Panc1 (cell line): ENCODE measurements around the gene CWH43. TPM values are rescaled to one million over a fixed set of nuclear protein-coding genes. Genes with fewer than 3 reads are reported as not detected.

ENCODE experiments used
- ATAC-seq: fragments of 200-7000 bp; cut with Tn5 transposase; 2 replicates; pipeline ENCODE4 v1.9.1; 2020; ENCODE audit warnings: mild to moderate bottlenecking, moderate library complexity
- BruUV-seq: library from RNA; stranded (reverse); fragments of 400-500 nt; replicated peaks from 2 replicates; lab custom pipeline; 2021; lab: Mats Ljungman, UMichigan
- CTCF ChIA-PET: fragments of 300-600 bp; sonication (Branson Sonifier 250); formaldehyde crosslinking; loops from one replicate; lab custom pipeline; 2022; ENCODE audit warnings: antibody characterized with exemption; lab: Charles Lee
- POLR2A ChIA-PET: fragments of 300-600 bp; sonication (Branson Sonifier 250); formaldehyde crosslinking; loops from one replicate; lab custom pipeline; 2022; ENCODE audit warnings: antibody characterized with exemption; lab: Charles Lee
- DNase-seq: peaks from one replicate; pipeline ENCODE4 v3.0.0-alpha.2; 2010; ENCODE audit warnings: low read depth, low spot score
- H3K27ac ChIP-seq: 2 replicates; pipeline ENCODE4 v1.5.1; 2011; ENCODE audit warnings: mild to moderate bottlenecking, low read length, inconsistent platforms
- H3K27me3 ChIP-seq: fragments of 200-500 bp; sonication (Bioruptor generic); 2 replicates; pipeline ENCODE4 v1.6.0; 2014; ENCODE audit warnings: low read length, inconsistent platforms; ENCODE audit not compliant: control insufficient read depth, insufficient read depth
- H3K36me3 ChIP-seq: fragments of 200-500 bp; sonication (Bioruptor generic); 2 replicates; pipeline ENCODE4 v1.5.1; 2014; ENCODE audit warnings: inconsistent platforms, mild to moderate bottlenecking, low read length, moderate library complexity; ENCODE audit not compliant: control insufficient read depth, insufficient read depth
- H3K4me1 ChIP-seq: 2 replicates; pipeline ENCODE4 v1.5.1; 2011; ENCODE audit warnings: inconsistent platforms, mild to moderate bottlenecking, low read length, moderate library complexity; ENCODE audit not compliant: control insufficient read depth, insufficient read depth
- H3K4me3 ChIP-seq, 2 experiments: 2 replicates each; pipeline ENCODE4 v1.5.1; 2011 to 2012; ENCODE audit warnings: low read depth in 2 of 2, low read length in 2 of 2, mild to moderate bottlenecking in 2 of 2, inconsistent platforms in 1 of 2, moderate library complexity in 1 of 2
- H3K9me3 ChIP-seq: fragments of 200-500 bp; sonication (Bioruptor generic); 2 replicates; pipeline ENCODE4 v1.5.1; 2014; ENCODE audit warnings: low read depth, mild to moderate bottlenecking, inconsistent platforms, low read length, moderate library complexity; ENCODE audit not compliant: control insufficient read depth, insufficient read depth
- CTCF ChIP-seq: fragments of 450-650 bp; IDR thresholded peaks from 2 replicates; pipeline ENCODE4 v1.5.1; 2017; ENCODE audit warnings: mild to moderate bottlenecking
- POLR2AphosphoS5 ChIP-seq: IDR thresholded peaks from 2 replicates; pipeline ENCODE4 v1.6.1; 2012; ENCODE audit warnings: mild to moderate bottlenecking, low read depth, low read length, moderate library complexity
- SIN3A ChIP-seq: IDR thresholded peaks from 2 replicates; pipeline ENCODE4 v1.6.1; 2012; ENCODE audit warnings: low read depth, mild to moderate bottlenecking, low read length, moderate library complexity, borderline replicate concordance; ENCODE audit not compliant: insufficient read depth
- TCF7L2 ChIP-seq: IDR thresholded peaks from 2 replicates; pipeline ENCODE4 v1.6.1; 2011; ENCODE audit warnings: mild to moderate bottlenecking, low read depth, low read length, inconsistent platforms
- in situ Hi-C: cut with HindIII; loops from 2 replicates; pipeline ENCODE4 v1.10.0; 2016; ENCODE audit warnings: low sequenced_read_pairs, low pct_unique_long_range_greater_than_20kb
- intact Hi-C: fragments of 100-400 bp; cut with micrococcal nuclease; formaldehyde crosslinking; loops from one replicate; pipeline ENCODE4 v1.10.0; 2022; ENCODE audit not compliant: unreplicated experiment
- total RNA-seq: library from RNA; stranded (reverse); gene quantifications from one replicate; pipeline ENCODE4 v1.2.1, GENCODE V29; 2021; ENCODE audit not compliant: unreplicated experiment
- TF ChIP-seq, protein P1 (sequence below), 2 experiments: IDR thresholded peaks; 2 replicates each; pipeline ENCODE4 v1.6.1; 2011 to 2012; ENCODE audit warnings: low read depth in 2 of 2, control low read depth in 1 of 2, low read length in 1 of 2, mild to moderate bottlenecking in 1 of 2, moderate library complexity in 1 of 2; ENCODE audit not compliant: insufficient read depth in 1 of 2

Gene CWH43
- total RNA-seq, 1 experiment from 2014 or later, result not detected

- no peak for ATAC-seq
Observed at GRCh38 chr4:48938831-48939230, 47.2 kb upstream of the CWH43 start.

DNA sequence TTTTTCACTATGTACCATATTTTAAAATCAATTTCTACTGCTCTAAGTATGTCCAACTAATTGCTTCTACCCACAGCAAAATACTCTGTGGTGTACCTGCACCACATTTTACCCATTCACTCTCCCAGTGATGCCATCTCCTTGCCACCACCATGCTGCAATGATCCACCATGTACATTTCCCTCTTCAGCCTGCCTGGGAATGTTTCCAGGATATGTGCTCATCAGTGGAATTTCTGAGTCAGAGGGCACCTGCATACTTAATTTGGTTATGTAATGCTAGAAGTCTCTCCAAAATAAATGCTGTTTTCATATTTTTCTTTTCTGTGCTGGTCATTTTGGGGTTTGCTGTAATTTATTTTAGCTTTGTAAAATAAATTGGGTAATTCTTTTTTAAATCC is 46.3 kb upstream of the CWH43 start:
- ATAC-seq (no peak), DNase-seq (peak; percentile 82)
- BruUV-seq, result no TSS peak
- Histone ChIP-seq H3K27me3 (no peaks in the 10 kb centered on the region), H3K36me3 (no peaks in the 10 kb centered on the region), H3K9me3 (no peaks in the 10 kb centered on the region), H3K27ac (no peak overlapping the region), H3K4me3 (no peak overlapping the region), H3K4me1 (no peaks in the 10 kb centered on the region)
- POLR2A ChIA-PET, result no interaction called here
- in situ Hi-C loops (no loop called here), intact Hi-C loops (no loop called here)
- TF ChIP-seq SIN3A (no peak), POLR2AphosphoS5 (no peak), CTCF (no peak)
- CTCF ChIA-PET, result no interaction called here

More at GRCh38 chr4:48938831-48939230, 47.2 kb upstream of the CWH43 start:
- intact Hi-C loops, result no loop called here
- Histone ChIP-seq H3K9me3 (no peaks in the 10 kb centered on the region), H3K27ac (no peak overlapping the region), H3K27me3 (no peaks in the 10 kb centered on the region), H3K4me3 (no peak overlapping the region), H3K36me3 (no peaks in the 10 kb centered on the region), H3K4me1 (no peaks in the 10 kb centered on the region)
- POLR2A ChIA-PET, result no interaction called here
- TF ChIP-seq, protein P1, sequence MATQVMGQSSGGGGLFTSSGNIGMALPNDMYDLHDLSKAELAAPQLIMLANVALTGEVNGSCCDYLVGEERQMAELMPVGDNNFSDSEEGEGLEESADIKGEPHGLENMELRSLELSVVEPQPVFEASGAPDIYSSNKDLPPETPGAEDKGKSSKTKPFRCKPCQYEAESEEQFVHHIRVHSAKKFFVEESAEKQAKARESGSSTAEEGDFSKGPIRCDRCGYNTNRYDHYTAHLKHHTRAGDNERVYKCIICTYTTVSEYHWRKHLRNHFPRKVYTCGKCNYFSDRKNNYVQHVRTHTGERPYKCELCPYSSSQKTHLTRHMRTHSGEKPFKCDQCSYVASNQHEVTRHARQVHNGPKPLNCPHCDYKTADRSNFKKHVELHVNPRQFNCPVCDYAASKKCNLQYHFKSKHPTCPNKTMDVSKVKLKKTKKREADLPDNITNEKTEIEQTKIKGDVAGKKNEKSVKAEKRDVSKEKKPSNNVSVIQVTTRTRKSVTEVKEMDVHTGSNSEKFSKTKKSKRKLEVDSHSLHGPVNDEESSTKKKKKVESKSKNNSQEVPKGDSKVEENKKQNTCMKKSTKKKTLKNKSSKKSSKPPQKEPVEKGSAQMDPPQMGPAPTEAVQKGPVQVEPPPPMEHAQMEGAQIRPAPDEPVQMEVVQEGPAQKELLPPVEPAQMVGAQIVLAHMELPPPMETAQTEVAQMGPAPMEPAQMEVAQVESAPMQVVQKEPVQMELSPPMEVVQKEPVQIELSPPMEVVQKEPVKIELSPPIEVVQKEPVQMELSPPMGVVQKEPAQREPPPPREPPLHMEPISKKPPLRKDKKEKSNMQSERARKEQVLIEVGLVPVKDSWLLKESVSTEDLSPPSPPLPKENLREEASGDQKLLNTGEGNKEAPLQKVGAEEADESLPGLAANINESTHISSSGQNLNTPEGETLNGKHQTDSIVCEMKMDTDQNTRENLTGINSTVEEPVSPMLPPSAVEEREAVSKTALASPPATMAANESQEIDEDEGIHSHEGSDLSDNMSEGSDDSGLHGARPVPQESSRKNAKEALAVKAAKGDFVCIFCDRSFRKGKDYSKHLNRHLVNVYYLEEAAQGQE (IDR thresholded peaks at IDR 0.05; ENCODE audit: insufficient read depth in 1 of 2, low read depth in 2 of 2, low read length in 1 of 2), result no peak
- TF ChIP-seq SIN3A (no peak), CTCF (no peak), TCF7L2 (no peak), POLR2AphosphoS5 (no peak)
- no peak for DNase-seq
- CTCF ChIA-PET, result interaction anchor here (0.5 kb wide), 1 partner anchor 521 kb away, joined by 3 read pairs; no protein-coding TSS in a partner anchor
- in situ Hi-C loops, result no loop called here
- no TSS peak for BruUV-seq
